Measurements from ENCODE around the gene KCNH8. TPM values are rescaled to one million over a fixed set of nuclear protein-coding genes. Genes with fewer than 3 reads are reported as not detected.

The KCNH8 gene
- total RNA-seq, 1 experiment from 2014 or later, result 3.7 TPM

DNA sequence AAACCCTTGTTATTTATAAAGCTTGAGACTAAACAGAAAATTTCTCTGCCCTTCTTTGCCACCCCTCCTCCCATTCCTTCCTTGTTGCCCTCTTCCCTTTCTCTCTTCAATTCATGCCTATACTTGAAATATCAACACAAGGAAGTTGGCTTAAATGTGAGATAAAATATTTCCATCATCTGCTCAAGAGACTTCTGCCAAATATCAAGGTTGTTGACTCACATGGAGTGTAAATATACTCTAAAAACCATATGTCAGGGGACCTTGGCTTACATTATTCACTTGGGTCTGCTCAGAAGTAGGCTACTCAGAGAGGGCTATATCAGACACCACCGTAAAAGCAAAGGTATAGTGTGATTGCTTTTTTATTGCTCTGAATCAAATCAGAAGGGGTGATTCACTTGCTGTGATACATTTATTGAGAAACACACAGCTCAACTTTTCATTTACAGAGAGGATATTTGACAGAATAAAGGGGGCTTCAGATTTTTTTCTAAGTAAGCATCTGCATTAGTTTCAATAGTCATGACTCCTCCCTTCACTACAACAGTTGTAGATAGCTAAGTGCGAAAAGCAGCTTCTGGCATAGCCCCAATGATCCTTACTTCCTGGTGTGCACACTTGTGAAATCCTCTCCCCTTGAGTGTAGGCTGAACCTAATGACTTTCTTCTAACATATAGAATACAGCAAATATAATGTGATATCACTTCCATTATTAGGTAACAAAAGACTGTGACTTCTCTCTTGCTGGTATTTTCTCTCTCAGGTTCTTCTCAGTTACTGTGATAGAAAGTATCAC is 399.6 kb downstream of the KCNH8 start:
- Histone ChIP-seq H2BK120ac (ENCODE audit: low read depth, low read length, poor library complexity, severe bottlenecking) (no peak overlapping the region), H4K5ac (ENCODE audit: insufficient read length, low read depth, low read length) (no peak overlapping the region), H2BK12ac (ENCODE audit: insufficient read length, low read depth, low read length) (no peak overlapping the region), H4K91ac (ENCODE audit: insufficient read length, low read depth, low read length) (no peak overlapping the region), H2AFZ (ENCODE audit: low read length) (no peak overlapping the region), H3K23me2 (ENCODE audit: insufficient read length, low read depth, low read length, poor library complexity, severe bottlenecking) (no peaks in the 10 kb centered on the region), H2BK5ac (ENCODE audit: insufficient read length, low read length) (no peak overlapping the region), H3K79me1 (ENCODE audit: insufficient read depth, low read depth, low read length, poor library complexity, severe bottlenecking) (no peaks in the 10 kb centered on the region), H4K8ac (replicated peaks; ENCODE audit: insufficient read length, low read depth, low read length) (no peak overlapping the region), H3K14ac (ENCODE audit: insufficient read depth, low read length) (no peak overlapping the region), H2AK5ac (ENCODE audit: insufficient read length, low read length) (no peak overlapping the region), H3K4me1 (ENCODE audit: insufficient read depth, low read length) (no peaks in the 10 kb centered on the region; the same call in 1 of the 2 replicates), H3K18ac (ENCODE audit: insufficient read length, low read depth, low read length) (no peak overlapping the region), H3K4ac (ENCODE audit: low read depth, low read length) (no peak overlapping the region), H3K27ac (ENCODE audit: insufficient read length, low read depth, low read length) (no peak overlapping the region), H3K4me2 (ENCODE audit: insufficient read depth, insufficient read length, low read length) (no peak overlapping the region), H3K9me3 (ENCODE audit: control insufficient read depth, low read depth, low read length) (no peaks in the 10 kb centered on the region), H3K9ac (ENCODE audit: extremely low read depth, insufficient read length, low read length) (no peak overlapping the region), H3K56ac (ENCODE audit: insufficient read length, low read depth, low read length) (no peak overlapping the region), H3K23ac (ENCODE audit: insufficient read length, low read depth, low read length) (no peak overlapping the region), H2BK15ac (ENCODE audit: low read depth, low read length) (no peak overlapping the region), H3K27me3 (ENCODE audit: insufficient read depth, low read length) (no peaks in the 10 kb centered on the region), H3K79me2 (ENCODE audit: insufficient read depth, low read length) (no peaks in the 10 kb centered on the region), H2BK20ac (ENCODE audit: low read depth, low read length, poor library complexity, severe bottlenecking) (no peak overlapping the region), H3T11ph (ENCODE audit: low read length) (no peak overlapping the region), H4K20me1 (ENCODE audit: control insufficient read depth, insufficient read depth, insufficient read length) (no peaks in the 10 kb centered on the region)
- no peak overlapping the region for H3K27ac Mint-ChIP-seq
- H3K4me3 Mint-ChIP-seq, result no peak overlapping the region
- H3K27me3 Mint-ChIP-seq (ENCODE audit: low read depth), result no peaks in the 10 kb centered on the region
- TF ChIP-seq, protein P1, sequence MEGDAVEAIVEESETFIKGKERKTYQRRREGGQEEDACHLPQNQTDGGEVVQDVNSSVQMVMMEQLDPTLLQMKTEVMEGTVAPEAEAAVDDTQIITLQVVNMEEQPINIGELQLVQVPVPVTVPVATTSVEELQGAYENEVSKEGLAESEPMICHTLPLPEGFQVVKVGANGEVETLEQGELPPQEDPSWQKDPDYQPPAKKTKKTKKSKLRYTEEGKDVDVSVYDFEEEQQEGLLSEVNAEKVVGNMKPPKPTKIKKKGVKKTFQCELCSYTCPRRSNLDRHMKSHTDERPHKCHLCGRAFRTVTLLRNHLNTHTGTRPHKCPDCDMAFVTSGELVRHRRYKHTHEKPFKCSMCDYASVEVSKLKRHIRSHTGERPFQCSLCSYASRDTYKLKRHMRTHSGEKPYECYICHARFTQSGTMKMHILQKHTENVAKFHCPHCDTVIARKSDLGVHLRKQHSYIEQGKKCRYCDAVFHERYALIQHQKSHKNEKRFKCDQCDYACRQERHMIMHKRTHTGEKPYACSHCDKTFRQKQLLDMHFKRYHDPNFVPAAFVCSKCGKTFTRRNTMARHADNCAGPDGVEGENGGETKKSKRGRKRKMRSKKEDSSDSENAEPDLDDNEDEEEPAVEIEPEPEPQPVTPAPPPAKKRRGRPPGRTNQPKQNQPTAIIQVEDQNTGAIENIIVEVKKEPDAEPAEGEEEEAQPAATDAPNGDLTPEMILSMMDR (conservative IDR thresholded peaks at IDR 0.05), result no peak
- H3K36me3 Mint-ChIP-seq (ENCODE audit: insufficient read depth in 1 of 3, low read depth in 3 of 3), result peaks cover 0 to 4% (median 0%) of the 10 kb centered on the region in 3 experiments; a peak in 1 of 7 replicates
- peaks cover 2 to 8% of the 10 kb centered on the region in 2 experiments for H3K4me1 Mint-ChIP-seq
- WGBS (ENCODE audit: extremely low coverage, insufficient read length, low lambda C conversion rate), result no CpG with 5 or more reads among the region's 2 CpGs
- no peak for DNase-seq
- peaks cover 0 to 7% of the 10 kb centered on the region in 2 experiments; a peak in 1 of 5 replicates for H3K9me3 Mint-ChIP-seq
